Measurements from ENCODE around the gene CBARP.

Gene CBARP

GRCh38 chr19:1228161-1228957 is 9.4 kb downstream of the CBARP start:
- no peak for DNase-seq (ENCODE audit: low read depth in 1 of 2, low spot score in 1 of 2)

DNA sequence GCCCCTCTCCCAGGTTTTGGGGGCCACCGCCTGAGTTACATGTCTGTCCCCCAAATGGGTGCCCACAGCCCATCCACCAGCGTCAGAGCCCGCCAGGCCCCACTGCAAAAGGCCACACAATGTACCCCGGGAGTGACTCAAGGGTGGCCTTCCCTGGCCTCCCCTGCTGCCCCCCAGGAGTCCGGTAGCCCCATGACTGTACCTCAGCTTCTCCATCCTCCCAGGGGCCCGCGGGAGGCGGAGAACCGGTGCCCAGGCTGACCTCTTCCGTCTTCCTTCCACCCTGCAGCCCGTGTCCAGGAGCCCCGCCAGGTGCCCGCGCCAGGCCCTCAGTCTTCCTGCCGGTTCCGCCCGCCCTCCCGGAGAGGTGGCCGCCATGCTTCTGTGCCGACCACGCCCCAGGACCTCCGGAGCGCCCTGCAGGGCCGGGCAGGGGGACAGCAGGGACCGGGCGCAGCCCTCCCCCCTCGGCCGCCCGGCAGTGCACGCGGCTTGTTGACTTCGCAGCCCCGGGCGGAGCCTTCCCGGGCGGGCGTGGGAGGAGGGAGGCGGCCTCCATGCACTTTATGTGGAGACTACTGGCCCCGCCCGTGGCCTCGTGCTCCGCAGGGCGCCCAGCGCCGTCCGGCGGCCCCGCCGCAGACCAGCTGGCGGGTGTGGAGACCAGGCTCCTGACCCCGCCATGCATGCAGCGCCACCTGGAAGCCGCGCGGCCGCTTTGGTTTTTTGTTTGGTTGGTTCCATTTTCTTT is 10.3 kb downstream of the CBARP start:
- DNase-seq (ENCODE audit: low read depth in 1 of 2, low spot score in 1 of 2) = no peak

DNA sequence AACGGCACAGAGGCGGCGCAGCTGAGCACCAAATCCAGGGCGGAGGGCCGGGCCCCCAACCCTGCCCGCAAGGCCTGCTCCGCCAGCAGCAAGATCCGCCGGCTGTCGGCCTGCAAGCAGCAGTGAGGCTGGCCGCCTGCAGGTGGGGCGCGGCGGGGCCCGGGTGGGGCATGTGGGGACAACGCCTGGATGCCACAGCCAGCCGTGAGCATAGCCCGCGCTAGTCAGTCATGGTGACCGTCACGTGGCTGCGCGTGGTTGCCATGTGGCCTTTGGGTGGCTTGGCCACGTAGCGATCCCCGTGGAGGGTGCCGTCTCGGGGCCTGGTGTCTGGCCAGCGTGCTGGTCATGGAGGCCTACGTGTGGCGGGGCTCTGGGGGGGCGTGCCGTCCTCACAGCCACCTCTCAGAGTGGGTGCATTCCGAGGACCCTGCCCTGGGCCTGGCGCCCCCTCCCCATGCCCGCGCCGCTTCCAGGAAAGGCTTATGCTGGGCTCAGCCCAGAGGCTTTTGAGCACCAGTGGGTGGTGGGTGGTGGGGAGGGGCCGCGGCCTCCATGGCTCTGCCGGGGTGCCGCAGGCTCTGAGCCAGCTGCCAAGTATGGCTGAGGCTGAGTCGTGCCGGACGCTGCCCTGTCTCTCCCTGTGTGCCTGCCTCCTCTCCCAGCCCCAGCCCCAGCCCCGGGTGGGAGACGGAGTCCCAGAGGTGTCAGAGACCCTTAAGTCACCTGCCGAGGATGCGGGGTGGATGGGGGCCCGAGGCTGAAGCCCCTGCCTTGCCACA is 11.1 kb downstream of the CBARP start:
- no peak for DNase-seq (ENCODE audit: low read depth in 1 of 2, low spot score in 1 of 2)

DNA sequence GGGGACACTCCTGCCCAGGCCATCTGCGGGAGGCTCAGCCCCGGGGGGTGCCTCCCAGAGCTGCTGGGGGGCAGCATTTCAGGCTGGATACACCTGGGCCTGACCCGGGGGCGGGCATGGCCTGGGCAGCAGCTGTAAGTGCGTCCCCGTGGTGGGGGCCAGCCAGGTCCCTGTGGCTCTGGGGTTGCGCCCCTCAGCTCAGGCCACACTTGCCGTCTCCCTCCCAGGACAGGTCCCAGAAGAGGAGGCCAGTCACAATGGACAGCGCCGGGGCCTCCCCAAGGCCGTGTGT is 11.6 kb downstream of the CBARP start:
- DNase-seq (ENCODE audit: low read depth in 1 of 2, low spot score in 1 of 2) = no peak

GRCh38 chr19:1225440-1226226 is 12.2 kb downstream of the CBARP start:
- DNase-seq (ENCODE audit: low read depth in 1 of 2, low spot score in 1 of 2) = no peak

DNA sequence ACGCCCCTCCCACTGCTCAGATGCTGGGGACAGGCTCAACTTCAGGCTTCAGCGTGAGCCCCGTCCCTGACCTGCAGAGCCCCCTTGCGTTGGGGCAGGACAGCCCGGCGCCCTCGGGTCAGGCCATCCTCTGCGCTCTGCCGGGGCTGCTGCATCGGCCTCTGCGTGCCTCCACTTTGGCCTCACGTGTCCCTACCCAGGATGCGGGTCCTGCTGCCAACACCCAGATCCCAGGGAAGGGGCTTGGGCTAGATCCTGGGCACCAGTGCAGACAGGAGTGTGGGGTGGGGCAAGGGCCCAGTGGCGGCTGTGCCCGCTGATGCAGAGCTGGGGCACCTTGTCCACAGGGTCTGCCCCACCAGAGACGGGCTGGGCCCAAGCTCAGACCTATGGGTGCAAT is 13.0 kb downstream of the CBARP start:
- DNase-seq (ENCODE audit: low read depth in 1 of 2, low spot score in 1 of 2) = no peak

DNA sequence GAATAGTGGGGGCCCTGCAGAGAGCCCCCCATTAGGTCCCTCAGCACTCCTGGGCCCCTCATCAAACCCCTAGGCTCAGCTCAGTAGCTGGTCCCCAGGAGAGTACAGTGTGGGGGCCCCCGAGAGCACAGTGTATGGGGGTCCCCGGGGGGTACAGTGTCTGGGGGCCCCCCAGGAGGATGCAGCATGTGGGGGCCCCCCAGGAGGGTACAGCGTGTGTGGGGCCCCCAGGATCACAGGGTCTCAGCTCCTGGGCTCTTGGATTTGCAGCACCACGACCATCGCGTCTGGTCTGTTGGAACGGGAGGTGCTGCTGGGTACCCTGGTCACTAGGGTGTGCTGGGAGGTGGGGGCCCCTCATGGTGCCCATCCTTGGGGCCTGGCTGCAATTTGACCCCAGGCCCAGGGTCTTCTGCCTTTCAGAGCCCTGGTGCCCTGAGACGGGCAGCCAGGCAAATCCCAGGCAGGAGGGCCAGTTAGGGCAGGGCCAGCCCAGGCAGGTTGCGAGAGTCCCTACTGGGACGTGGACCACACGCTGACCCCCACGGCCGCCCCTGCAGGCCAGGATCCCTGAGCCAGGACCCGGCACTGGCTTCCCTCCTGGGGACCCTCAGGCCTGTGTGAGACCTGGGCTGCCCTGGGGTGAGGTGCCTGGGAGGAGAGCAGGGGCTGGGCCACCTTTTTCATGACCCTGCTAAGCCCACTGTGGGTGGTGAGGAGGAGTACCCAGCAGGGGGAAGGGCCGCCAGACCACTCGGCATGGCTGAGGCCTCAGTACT is 13.6 kb downstream of the CBARP start:
- no peak for DNase-seq (ENCODE audit: low read depth in 1 of 2, low spot score in 1 of 2)

DNA sequence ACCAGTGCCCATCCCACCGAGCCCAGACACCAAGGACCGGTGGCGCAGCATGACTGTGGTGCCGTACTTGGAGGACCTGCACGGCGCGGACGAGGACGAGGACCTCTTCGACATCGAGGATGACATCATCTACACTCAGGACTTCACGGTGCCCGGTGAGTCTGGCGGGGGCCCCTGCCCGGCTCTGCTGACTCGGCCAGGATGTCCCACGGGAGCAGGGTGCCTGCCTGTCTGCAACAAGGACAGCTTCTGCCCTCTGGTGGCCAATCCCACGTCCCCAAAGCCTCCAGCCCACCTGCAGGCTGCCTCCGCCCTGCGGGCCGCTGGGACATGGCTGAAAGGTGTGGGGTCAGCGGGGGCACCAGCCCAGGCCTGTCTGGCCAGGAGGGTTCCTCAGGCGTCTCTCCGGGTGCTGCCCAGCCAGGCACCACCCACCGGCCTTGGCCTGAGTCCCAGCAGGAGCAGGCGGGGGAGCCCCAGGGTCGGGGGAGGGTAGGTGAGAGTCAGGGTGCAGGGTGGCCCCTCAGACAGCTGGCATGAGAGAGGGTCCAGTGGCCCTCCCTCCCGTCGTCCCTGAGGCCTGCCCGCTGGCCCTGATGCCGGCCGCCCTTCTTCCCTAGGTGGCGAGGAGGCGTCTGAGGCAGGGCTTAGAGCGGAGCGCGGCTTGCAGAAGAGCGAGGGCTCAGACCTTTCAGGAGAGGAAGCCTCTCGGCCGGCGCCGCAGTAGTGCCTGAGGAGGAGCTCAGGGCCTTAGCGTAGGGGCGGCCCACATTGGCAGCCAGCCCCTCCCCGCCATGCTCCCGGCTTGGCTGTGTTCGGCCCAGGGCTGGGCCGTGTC is 14.6 kb downstream of the CBARP start:
- no peak for DNase-seq (ENCODE audit: low read depth in 1 of 2, low spot score in 1 of 2)

- DNase-seq (ENCODE audit: low read depth in 1 of 2, low spot score in 1 of 2) = no peak
Observed at GRCh38 chr19:1222394-1222793, 15.4 kb downstream of the CBARP start.

DNA sequence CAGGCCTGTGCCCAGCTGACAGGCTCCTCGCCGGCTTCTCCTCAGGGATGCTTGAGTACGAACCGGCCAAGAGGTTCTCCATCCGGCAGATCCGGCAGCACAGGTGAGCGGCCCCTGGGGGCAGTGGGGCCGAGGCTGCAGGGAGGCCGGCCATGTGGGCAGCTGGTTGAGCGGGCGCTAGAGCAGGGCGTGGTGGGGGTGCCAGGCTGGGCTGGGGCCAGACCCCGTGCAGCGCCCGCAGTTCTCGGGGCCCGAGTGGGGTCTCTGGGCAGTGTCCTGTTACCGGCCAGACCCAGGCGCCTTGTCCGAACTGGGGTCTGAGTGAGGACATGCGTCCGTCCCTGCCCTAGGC is 15.9 kb downstream of the CBARP start:
- no peak for DNase-seq (ENCODE audit: low read depth in 1 of 2, low spot score in 1 of 2)

DNA sequence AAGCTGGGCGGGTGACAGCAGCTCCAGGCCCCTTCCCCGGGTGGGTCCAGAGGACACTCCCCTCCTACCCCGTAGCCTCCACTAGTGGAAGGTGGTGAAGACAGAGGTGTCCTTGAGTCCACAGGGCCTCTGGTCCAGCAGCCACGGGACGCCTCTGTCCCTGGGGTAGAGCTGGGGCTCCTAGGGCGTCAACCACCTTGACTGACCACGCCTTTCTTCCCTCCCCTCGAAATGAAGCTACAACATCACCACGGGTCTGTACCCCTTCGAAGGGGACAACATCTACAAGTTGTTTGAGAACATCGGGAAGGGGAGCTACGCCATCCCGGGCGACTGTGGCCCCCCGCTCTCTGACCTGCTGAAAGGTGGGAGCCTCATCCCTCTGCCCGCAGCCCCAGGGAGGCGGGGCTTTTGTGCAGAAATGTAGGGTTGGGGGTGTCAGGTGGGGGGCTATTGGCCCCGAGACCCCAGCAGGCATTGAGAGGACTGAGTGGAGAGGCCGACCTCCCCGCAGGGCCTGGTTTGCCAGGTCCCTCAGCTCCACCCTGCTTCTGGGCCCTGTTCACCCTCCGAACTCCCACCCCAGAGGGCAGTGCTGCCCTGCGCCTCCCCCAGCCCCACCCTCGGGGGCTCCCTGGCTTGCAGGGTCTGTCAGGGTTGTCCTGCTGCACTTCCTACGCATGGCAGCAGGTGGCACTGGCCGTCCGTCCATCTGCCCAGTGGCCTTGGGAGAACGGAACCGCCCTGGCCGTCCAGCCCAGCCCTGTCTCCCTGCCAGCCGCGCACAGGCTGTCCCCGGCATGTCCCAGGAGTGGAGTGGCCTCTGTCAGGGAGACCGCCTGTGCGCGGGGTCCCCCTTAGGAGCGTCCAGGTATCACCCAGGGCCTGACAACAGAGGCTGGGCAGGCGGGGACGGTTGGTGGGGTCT is 16.6 kb downstream of the CBARP start:
- no peak for DNase-seq (ENCODE audit: low read depth in 1 of 2, low spot score in 1 of 2)

DNA sequence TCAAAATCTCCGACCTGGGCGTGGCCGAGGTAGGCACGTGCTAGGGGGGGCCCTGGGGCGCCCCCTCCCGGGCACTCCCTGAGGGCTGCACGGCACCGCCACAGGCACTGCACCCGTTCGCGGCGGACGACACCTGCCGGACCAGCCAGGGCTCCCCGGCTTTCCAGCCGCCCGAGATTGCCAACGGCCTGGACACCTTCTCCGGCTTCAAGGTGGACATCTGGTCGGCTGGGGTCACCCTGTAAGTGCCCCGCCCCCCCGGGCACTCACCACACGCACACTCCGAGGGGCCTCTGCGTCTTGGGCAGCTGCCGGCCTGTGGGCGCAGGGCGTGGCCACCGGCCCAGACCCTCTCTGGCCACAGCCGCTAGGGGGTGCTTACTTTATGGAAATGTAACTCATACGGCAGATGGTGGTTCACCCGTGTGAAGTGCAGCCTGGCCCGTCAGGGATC is 17.3 kb downstream of the CBARP start:
- DNase-seq (ENCODE audit: low read depth in 1 of 2, low spot score in 1 of 2) = no peak

DNA sequence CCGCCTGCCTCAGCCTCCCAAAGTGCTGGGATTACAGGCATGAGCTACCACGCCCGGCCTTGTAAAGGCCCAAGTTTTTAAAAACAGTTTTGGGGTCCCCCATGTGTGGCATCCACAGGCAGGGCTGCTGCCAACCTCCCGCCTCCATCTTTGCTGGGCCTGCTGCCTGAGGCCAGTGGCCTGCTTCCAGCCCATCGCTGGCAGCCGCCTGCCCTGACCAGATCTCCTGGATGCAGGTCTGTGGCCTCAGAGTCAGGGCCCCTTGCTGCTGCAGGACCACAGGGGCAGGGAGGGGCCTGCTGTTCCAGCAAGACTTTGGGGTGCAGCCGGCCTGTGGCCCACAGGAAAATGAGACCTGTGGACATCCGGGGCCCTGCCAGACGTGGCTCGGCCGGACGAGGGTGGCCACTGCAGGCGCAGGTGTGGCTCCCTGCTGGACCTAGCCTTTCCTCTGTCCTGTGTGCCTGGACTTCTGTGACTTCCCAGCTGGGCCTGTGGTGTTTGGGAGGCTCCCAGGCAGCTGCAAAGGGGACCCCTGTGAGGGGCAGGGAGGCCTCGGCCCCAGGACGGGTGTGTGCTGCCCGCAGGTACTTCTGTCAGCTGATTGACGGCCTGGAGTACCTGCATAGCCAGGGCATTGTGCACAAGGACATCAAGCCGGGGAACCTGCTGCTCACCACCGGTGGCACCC is 17.9 kb downstream of the CBARP start:
- DNase-seq (ENCODE audit: low read depth in 1 of 2, low spot score in 1 of 2) = no peak

GRCh38 chr19:1218751-1219567 is 18.8 kb downstream of the CBARP start:
- DNase-seq (ENCODE audit: low read depth in 1 of 2, low spot score in 1 of 2) = no peak

DNA sequence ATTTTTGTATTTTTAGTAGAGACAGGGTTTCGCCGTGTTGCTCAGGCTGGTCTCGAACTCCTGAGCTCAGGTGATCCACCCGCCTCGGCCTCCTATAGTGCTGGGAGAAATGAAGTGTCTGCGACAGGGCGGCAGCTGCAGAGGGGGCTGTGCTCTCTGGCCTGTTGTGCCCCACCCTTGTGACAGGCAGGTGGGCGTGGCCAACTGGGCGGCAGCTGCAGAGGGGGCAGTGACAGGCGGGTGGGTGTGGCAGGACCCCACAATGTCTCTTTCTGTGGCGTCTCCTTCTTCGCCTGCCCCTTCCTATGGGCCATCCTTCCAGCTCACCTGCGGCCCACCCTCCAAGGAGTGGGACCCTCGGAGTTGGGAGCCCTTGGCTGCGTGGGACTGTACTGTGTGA is 20.4 kb downstream of the CBARP start:
- no peak for DNase-seq (ENCODE audit: low read depth in 1 of 2, low spot score in 1 of 2)

DNA sequence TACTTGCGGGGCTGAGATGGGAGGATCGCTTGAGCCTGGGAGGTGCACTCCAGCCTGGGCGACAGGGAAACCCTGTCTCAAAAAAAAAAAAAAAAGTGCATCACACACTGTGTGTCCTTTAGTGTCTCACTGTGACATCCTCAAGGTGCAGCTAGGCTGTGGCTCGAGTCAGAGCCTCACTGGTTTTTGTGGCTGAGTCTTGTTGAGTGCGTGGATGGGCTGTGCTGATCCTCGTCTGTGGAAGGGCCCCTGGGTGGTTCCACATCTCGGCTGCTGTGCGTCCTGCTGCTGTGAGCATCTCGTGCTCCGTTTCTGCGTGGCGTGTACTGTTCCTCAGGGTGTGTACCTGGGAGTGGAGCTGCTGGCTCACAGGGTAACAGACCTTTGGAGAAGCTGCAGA is 21.0 kb downstream of the CBARP start:
- no peak for DNase-seq (ENCODE audit: low read depth in 1 of 2, low spot score in 1 of 2)
